A673 (cell line): ENCODE measurements around the gene ITPKC.

Experiments used
- CTCF ChIP-seq: fragments of 300-800, 200-600 bp; sonication (generic); conservative IDR thresholded peaks from 2 replicates; pipeline ENCODE4 v1.5.1; 2017; ENCODE audit warnings: low read depth, mild to moderate bottlenecking, antibody characterized with exemption, low read length, moderate library complexity, mixed read lengths
- EZH2 ChIP-seq: fragments of 200-600 bp; sonication (generic); IDR thresholded peaks from 2 replicates; pipeline ENCODE4 v1.6.1; 2017; ENCODE audit warnings: borderline replicate concordance, low read depth, mild to moderate bottlenecking, mixed read lengths, antibody characterized with exemption, low read length; ENCODE audit not compliant: poor library complexity, severe bottlenecking

- TF ChIP-seq CTCF (no peak), EZH2 (no peak)
Measured at GRCh38 chr19:40717325-40717879, 490 bp downstream of the ITPKC start.
